Esophagus squamous epithelium (tissue), 5 donors: ENCODE results near the gene ANP32B. TPM values are rescaled to one million over a fixed set of nuclear protein-coding genes. Genes with fewer than 3 reads are reported as not detected.
"Not testable (repeated sequence)": the region's sequence is repeated elsewhere in the genome, so short reads cannot be mapped to it uniquely, and the experiment has no call there.

Experiments used
- DNase-seq: peaks from one replicate; lab custom pipeline; 2025; lab: John Stamatoyannopoulos, UW
- H3K27ac ChIP-seq, 4 donors: fragments of 200-600 bp; sonication (generic); one replicate each; pipeline ENCODE4 v1.5.1; 2016 to 2019; ENCODE audit warnings: mild to moderate bottlenecking in 1 of 4
- H3K27me3 ChIP-seq, 4 donors: fragments of 200-600 bp; sonication (generic); 1 replicate in 3 of 4; 2 replicates in 1 of 4; pipeline versions ENCODE4 v1.5.1 to v1.6.0; 2017 to 2021; ENCODE audit warnings: antibody characterized with exemption in 1 of 4
- H3K36me3 ChIP-seq, 3 donors: fragments of 200-600 bp; sonication (generic); one replicate each; pipeline ENCODE4 v1.5.1; 2016 to 2019
- H3K4me1 ChIP-seq, 3 donors: fragments of 200-600 bp; sonication (generic); one replicate each; pipeline ENCODE4 v1.5.1; 2017 to 2019
- H3K4me3 ChIP-seq, 4 donors: fragments of 200-600 bp; sonication (generic); 1 replicate in 3 of 4; 2 replicates in 1 of 4; pipeline ENCODE4 v1.5.1; 2016 to 2019; ENCODE audit warnings: mild to moderate bottlenecking in 2 of 4, moderate library complexity in 1 of 4
- H3K9me3 ChIP-seq, 3 donors: fragments of 200-600 bp; sonication (generic); one replicate each; pipeline ENCODE4 v1.5.1; 2016 to 2019
- POLR2A ChIP-seq, 4 donors: fragments of 450-650 bp; IDR thresholded peaks; one replicate each; pipeline ENCODE4 v1.6.1; 2017; ENCODE audit warnings: antibody characterized with exemption in 4 of 4, mild to moderate bottlenecking in 4 of 4, moderate library complexity in 3 of 4
- WGBS, 2 donors: methylation state at CpG; one replicate each; pipeline ENCODE4 v1.1.5; 2018; 5-methylcytosine and 5-hydroxymethylcytosine counted together
- intact Hi-C: fragments of 100-400 bp; cut with DNase I; formaldehyde crosslinking; loops from one replicate; pipeline ENCODE4 v1.15.0; 2022
- total RNA-seq, 4 donors: library from RNA; depleted of rRNA; stranded (reverse); fragments of >200 nt; gene quantifications; one replicate each; pipeline ENCODE4 v1.1.0, GENCODE V29; 2016
- TF ChIP-seq, protein P1 (sequence below), 6 experiments: fragments of 450-650 bp in 4 of 6; fragments of 200-600 bp in 2 of 6; sonication (generic) in 2 of 6; IDR thresholded peaks; one replicate each; pipeline ENCODE4 v1.5.1; 2016 to 2019; ENCODE audit warnings: antibody characterized with exemption in 6 of 6, mild to moderate bottlenecking in 4 of 6, moderate library complexity in 4 of 6
- donor health status: DM: yes; HTN: yes; CAD: no.

The ANP32B gene
- total RNA-seq, 4 donors from 2014 or later = 21.9 to 41.8 (median 28.4) TPM

DNA sequence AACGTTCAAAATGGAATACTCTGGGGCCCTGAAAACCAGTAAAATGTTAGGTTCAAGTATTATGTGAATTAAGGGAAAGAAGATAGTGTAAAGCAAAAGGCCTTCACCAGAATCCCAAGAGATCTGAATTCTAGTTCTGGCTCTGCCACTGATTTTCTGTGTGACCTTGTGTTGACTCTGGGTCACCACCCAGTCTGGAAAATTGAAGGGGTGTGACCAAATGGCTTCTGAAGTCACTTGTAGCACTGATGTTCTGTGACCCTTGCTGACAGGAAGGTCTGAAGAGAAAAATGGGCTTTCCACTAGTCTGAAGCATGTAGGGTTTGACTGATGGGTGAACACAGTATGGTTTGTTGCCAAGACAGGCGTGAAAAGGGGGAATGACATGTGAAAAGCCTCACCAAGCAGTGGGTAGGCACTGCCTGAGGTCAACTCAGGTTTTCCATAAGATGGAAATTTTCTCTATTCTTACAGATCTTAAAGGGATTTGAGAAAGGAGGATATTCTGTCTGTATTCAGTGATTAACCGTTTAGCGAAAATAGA lies 33.1 kb downstream of the ANP32B start:
- Histone ChIP-seq H3K9me3 (no peaks in the 10 kb centered on the region), H3K4me3 (no peak overlapping the region), H3K4me1 (no peaks in the 10 kb centered on the region), H3K27me3 (no peaks in the 10 kb centered on the region), H3K27ac (no peak overlapping the region), H3K36me3 (peaks cover 24 to 100% (median 25%) of the 10 kb centered on the region in 3 donors)
- intact Hi-C loops = no loop called here
- WGBS, 2 donors = 86 to 90% methylated on average over 4 of the region's 4 CpGs
- TF ChIP-seq, protein P1, sequence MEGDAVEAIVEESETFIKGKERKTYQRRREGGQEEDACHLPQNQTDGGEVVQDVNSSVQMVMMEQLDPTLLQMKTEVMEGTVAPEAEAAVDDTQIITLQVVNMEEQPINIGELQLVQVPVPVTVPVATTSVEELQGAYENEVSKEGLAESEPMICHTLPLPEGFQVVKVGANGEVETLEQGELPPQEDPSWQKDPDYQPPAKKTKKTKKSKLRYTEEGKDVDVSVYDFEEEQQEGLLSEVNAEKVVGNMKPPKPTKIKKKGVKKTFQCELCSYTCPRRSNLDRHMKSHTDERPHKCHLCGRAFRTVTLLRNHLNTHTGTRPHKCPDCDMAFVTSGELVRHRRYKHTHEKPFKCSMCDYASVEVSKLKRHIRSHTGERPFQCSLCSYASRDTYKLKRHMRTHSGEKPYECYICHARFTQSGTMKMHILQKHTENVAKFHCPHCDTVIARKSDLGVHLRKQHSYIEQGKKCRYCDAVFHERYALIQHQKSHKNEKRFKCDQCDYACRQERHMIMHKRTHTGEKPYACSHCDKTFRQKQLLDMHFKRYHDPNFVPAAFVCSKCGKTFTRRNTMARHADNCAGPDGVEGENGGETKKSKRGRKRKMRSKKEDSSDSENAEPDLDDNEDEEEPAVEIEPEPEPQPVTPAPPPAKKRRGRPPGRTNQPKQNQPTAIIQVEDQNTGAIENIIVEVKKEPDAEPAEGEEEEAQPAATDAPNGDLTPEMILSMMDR (IDR thresholded peaks at IDR 0.05) = no peak
- no peak for TF ChIP-seq POLR2A (IDR thresholded peaks at IDR 0.05)
- DNase-seq = no peak

GRCh38 chr9:98017306-98017705 lies 34.2 kb downstream of the ANP32B start:
- WGBS, 2 donors = 68 to 90% methylated on average over 1 of the region's 1 CpG
- TF ChIP-seq, protein P1 (IDR thresholded peaks at IDR 0.05) = no peak
- TF ChIP-seq POLR2A (IDR thresholded peaks at IDR 0.05) = no peak
- peaks cover 19 to 100% (median 24%) of the 10 kb centered on the region in 3 donors for H3K36me3 ChIP-seq
- intact Hi-C loops = no loop called here
- H3K9me3 ChIP-seq = no peaks in the 10 kb centered on the region
- H3K27me3 ChIP-seq = no peaks in the 10 kb centered on the region
- DNase-seq = no peak
- no peak overlapping the region for H3K27ac ChIP-seq
- no peak overlapping the region for H3K4me3 ChIP-seq
- no peaks in the 10 kb centered on the region for H3K4me1 ChIP-seq

- peaks cover 10 to 90% (median 14%) of the 10 kb centered on the region in 3 donors for H3K36me3 ChIP-seq
- intact Hi-C loops = no loop called here
- 84 to 90% methylated on average over 5 of the region's 5 CpGs for WGBS, 2 donors
These were observed 35.2 kb downstream of the ANP32B start for GRCh38 chr9:98018347-98018746.

DNA sequence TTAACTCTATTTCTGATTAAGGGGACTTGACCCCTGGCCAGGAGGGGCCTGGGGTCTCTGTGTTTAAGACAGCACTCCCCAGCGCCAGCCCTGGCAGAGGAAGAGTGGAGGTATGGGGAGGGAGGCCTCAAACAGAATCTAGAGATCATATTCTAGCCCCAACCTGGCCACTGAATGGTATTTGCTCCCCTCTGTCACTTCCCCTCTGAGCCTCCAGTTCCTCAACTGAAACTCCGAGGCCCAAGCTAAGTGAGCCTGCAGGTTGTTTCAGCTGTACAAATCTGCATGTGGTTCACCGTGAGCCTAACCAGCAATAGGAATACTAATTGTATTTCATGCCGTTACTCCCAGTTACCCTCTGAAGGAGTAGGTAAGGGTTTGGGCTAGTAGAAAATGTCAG lies 36.0 kb downstream of the ANP32B start:
- H3K27ac ChIP-seq = no peak overlapping the region
- H3K4me1 ChIP-seq = no peaks in the 10 kb centered on the region
- H3K27me3 ChIP-seq = no peaks in the 10 kb centered on the region
- WGBS, 2 donors = 85 to 94% methylated on average over 3 to 4 of the region's 4 CpGs
- no peak overlapping the region for H3K4me3 ChIP-seq
- intact Hi-C loops = no loop called here
- TF ChIP-seq, protein P1 (IDR thresholded peaks at IDR 0.05) = no peak
- no peak for TF ChIP-seq POLR2A (IDR thresholded peaks at IDR 0.05)
- H3K36me3 ChIP-seq = peaks cover 4 to 82% (median 8%) of the 10 kb centered on the region in 3 donors
- no peaks in the 10 kb centered on the region for H3K9me3 ChIP-seq
- no peak for DNase-seq

More at GRCh38 chr9:98018347-98018746, 35.2 kb downstream of the ANP32B start:
- no peak overlapping the region for H3K4me3 ChIP-seq
- no peaks in the 10 kb centered on the region for H3K27me3 ChIP-seq
- TF ChIP-seq, protein P1 (IDR thresholded peaks at IDR 0.05) = no peak
- no peak for TF ChIP-seq POLR2A (IDR thresholded peaks at IDR 0.05)
- no peak for DNase-seq
- H3K9me3 ChIP-seq = no peaks in the 10 kb centered on the region
- no peak overlapping the region for H3K27ac ChIP-seq
- no peaks in the 10 kb centered on the region for H3K4me1 ChIP-seq

DNA sequence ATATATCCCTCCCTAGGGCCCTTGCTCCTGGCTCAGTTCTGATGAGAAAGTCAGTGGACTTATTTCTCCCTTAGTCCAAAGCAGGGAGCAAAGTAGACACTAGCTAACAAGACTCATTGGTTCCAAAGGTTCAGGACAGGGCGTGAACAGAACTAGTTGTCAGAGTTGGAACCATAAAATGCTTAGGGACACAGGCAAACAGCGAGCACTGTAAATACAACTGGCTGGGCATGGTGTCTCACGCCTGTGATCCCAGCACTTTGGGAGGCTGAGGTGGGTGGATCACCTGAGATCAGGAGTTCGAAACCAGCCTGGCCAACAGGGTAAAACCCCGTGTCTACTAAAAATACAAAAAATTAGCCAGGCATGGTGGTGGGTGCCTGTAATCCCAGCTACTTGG lies 36.7 kb downstream of the ANP32B start:
- peaks cover under 1 to 74% (median 5%) of the 10 kb centered on the region in 3 donors for H3K36me3 ChIP-seq
- intact Hi-C loops = not testable (repeated sequence)

More for the DNA sequence above, 36.7 kb downstream of the ANP32B start:
- 86 to 88% methylated on average over 3 to 5 of the region's 5 CpGs for WGBS, 2 donors
- not testable (repeated sequence) for DNase-seq, H3K27me3 ChIP-seq, H3K4me1 ChIP-seq, H3K9me3 ChIP-seq, H3K4me3 ChIP-seq, H3K27ac ChIP-seq
